ENCODE results near the gene SLC51B. TPM values are rescaled to one million over a fixed set of nuclear protein-coding genes. Genes with fewer than 3 reads are reported as not detected.

SLC51B gene
- total RNA-seq, 1 experiment from 2014 or later: not detected

DNA sequence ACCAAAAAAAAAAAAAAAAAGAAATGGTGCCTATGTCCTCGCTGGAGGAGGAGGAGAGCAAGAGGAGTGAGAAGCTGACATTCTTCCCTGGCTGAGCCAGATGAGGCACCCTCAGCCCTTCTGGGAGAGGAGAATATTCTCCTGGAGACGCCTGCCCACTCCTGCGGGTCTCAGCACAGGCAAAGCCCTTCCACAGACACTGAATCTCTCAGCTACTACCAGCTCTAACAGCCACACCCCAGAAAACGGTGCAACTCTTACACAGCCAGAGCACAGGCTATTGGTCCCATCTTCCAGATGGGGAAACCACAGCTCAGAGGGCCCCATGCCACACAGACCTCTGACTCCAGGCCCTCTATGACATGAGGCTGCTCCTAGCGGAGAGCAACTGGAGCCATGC is 16.9 kb downstream of the SLC51B start:
- Histone ChIP-seq H3K36me3 (ENCODE audit: insufficient read depth, low read length) (no peaks in the 10 kb centered on the region), H3K9me3 (ENCODE audit: low read length) (no peaks in the 10 kb centered on the region), H4K20me1 (ENCODE audit: insufficient read depth, low read depth, low read length) (no peaks in the 10 kb centered on the region), H3K9me2 (replicated peaks; ENCODE audit: insufficient read depth, low read length) (no peaks in the 10 kb centered on the region), H3K4me1 (ENCODE audit: low read length) (no peaks in the 10 kb centered on the region), H3K79me2 (ENCODE audit: low read length) (no peaks in the 10 kb centered on the region), H2AFZ (ENCODE audit: low read length) (no peak overlapping the region), H3K27ac (ENCODE audit: low read length) (no peak overlapping the region), H3K4me3 (ENCODE audit: low read length) (no peak overlapping the region), H3K9ac (ENCODE audit: low read length) (no peak overlapping the region), H3K4me2 (ENCODE audit: low read depth, low read length, poor library complexity, severe bottlenecking) (no peak overlapping the region), H3K27me3 (ENCODE audit: low read length) (no peaks in the 10 kb centered on the region)
- DNase-seq: no peak

DNA sequence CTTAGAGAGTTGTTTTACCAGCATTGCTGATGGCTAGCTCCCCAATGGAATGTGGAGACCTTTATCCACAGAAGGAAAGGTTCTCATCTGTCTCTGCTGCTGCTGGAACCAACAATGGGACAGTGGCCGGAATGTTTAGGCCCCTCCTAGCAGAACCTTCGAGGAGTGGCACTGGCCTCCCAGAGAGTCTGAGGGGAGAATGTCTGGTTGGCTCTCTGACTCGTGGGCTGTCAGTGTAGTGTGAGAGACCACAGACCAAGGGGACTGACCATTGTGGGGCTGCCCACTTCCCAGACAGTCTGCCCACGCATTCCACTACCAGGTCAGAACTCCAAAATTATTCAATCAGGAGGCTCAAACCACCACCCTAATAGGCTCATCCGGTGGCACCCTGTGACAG is 17.5 kb downstream of the SLC51B start:
- H3K4me3 ChIP-seq (ENCODE audit: low read length): no peak overlapping the region
- H3K36me3 ChIP-seq (ENCODE audit: insufficient read depth, low read length): no peaks in the 10 kb centered on the region
- no peaks in the 10 kb centered on the region for H3K79me2 ChIP-seq (ENCODE audit: low read length)
- H3K9me3 ChIP-seq (ENCODE audit: low read length): no peaks in the 10 kb centered on the region
- H3K9me2 ChIP-seq (replicated peaks; ENCODE audit: insufficient read depth, low read length): no peaks in the 10 kb centered on the region
- no peak overlapping the region for H3K9ac ChIP-seq (ENCODE audit: low read length)
- no peaks in the 10 kb centered on the region for H3K27me3 ChIP-seq (ENCODE audit: low read length)
- no peak overlapping the region for H3K27ac ChIP-seq (ENCODE audit: low read length)
- H3K4me1 ChIP-seq (ENCODE audit: low read length): no peaks in the 10 kb centered on the region
- H2AFZ ChIP-seq (ENCODE audit: low read length): no peak overlapping the region
- H3K4me2 ChIP-seq (ENCODE audit: low read depth, low read length, poor library complexity, severe bottlenecking): no peak overlapping the region
- DNase-seq: no peak
- no peaks in the 10 kb centered on the region for H4K20me1 ChIP-seq (ENCODE audit: insufficient read depth, low read depth, low read length)

DNA sequence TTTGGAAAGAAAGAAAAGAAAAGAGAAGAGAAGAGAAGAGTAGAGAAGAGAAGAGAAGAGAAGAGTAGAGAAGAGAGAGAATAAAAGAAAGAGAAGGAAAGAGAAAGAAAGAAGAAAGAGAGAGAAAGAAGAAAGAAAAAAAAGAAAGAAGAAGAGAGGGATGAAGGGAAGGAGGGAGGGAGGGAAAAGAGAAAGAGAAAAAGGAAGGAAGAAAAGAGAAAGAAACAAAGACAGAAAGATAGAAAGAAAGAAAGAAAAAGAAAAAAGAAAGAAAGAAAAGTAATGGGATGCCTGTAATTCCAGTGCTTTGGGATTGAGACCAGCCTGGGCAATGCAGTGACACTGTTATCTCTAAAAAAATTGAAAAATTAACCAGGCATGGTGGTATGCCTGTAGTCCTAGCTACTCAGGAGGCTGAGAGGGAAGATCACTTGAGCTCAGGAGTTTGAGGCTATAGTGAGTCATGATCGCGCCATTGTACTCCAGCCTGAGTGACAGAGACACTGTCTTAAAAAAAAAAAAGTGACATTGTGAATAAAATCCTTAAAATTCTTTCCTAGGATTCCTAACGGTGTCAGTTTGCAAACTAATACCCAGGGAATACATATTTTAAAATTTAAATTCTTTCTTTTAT is 20.9 kb downstream of the SLC51B start:
- Histone ChIP-seq H3K4me2 (ENCODE audit: low read depth, low read length, poor library complexity, severe bottlenecking) (no peak overlapping the region), H3K4me3 (ENCODE audit: low read length) (no peak overlapping the region), H3K27ac (ENCODE audit: low read length) (no peak overlapping the region), H3K9me2 (replicated peaks; ENCODE audit: insufficient read depth, low read length) (no peaks in the 10 kb centered on the region), H3K36me3 (ENCODE audit: insufficient read depth, low read length) (no peaks in the 10 kb centered on the region), H3K4me1 (ENCODE audit: low read length) (no peaks in the 10 kb centered on the region), H3K9me3 (ENCODE audit: low read length) (no peaks in the 10 kb centered on the region), H3K79me2 (ENCODE audit: low read length) (no peaks in the 10 kb centered on the region), H3K9ac (ENCODE audit: low read length) (no peak overlapping the region), H2AFZ (ENCODE audit: low read length) (no peak overlapping the region), H3K27me3 (ENCODE audit: low read length) (no peaks in the 10 kb centered on the region), H4K20me1 (ENCODE audit: insufficient read depth, low read depth, low read length) (no peaks in the 10 kb centered on the region)
- DNase-seq: no peak

DNA sequence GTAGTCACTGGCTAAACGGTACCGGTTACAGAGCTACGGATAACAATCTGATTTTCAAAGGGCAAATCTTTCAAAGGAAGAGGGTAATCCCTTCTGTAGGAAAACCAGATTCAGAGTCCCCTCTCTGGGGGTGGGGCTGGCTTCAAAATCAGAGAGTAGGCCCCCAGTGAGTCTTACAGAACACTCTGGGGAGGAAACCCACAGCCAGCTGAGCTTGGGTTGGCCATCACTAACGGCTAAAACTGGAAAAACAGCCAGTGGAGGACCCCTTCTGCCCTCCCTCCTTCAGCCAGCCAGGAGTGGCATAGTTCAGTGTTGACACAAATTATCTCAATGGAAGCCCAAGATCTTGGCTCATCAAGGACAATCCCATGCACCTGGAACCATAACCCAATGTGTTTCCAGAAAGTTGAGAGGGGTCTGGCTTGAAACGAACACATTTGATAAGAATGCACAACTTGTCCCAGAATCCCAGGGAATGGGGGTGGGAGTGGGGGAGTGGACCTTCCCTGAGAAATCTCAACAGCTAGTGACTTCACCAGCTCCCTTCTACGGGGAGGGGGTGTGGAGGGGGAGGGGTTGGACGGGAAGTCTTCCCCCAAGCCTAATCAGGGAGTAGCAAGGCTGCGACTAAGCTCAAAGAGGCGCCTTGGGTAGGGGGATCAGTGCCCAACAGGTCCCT is 21.6 kb downstream of the SLC51B start:
- no peak overlapping the region for H3K4me2 ChIP-seq (ENCODE audit: low read depth, low read length, poor library complexity, severe bottlenecking)
- no peak overlapping the region for H2AFZ ChIP-seq (ENCODE audit: low read length)
- H3K36me3 ChIP-seq (ENCODE audit: insufficient read depth, low read length): no peaks in the 10 kb centered on the region
- H3K27me3 ChIP-seq (ENCODE audit: low read length): no peaks in the 10 kb centered on the region
- H3K9ac ChIP-seq (ENCODE audit: low read length): no peak overlapping the region
- no peaks in the 10 kb centered on the region for H3K4me1 ChIP-seq (ENCODE audit: low read length)
- no peak overlapping the region for H3K4me3 ChIP-seq (ENCODE audit: low read length)
- H3K9me3 ChIP-seq (ENCODE audit: low read length): no peaks in the 10 kb centered on the region
- no peak overlapping the region for H3K27ac ChIP-seq (ENCODE audit: low read length)
- no peaks in the 10 kb centered on the region for H3K9me2 ChIP-seq (replicated peaks; ENCODE audit: insufficient read depth, low read length)
- no peak for DNase-seq
- H3K79me2 ChIP-seq (ENCODE audit: low read length): no peaks in the 10 kb centered on the region
- no peaks in the 10 kb centered on the region for H4K20me1 ChIP-seq (ENCODE audit: insufficient read depth, low read depth, low read length)

DNA sequence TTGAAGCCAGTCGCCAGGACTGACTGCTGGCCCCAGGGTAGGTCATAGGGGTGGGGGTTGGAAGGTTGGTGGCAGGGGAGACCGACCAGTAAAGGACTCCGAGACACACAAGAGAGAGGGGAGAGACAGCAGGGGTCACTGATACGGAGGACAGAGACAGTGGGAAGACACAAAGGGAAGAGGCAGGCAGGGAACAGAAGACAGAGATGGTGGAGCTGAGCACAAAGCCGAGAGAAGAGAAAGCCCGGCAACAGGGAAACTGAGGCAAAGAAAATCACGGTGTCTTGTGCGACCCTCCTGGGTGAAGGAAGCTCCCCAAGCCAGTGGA is 22.1 kb downstream of the SLC51B start:
- Histone ChIP-seq H3K9ac (ENCODE audit: low read length) (no peak overlapping the region), H3K9me3 (ENCODE audit: low read length) (no peaks in the 10 kb centered on the region), H4K20me1 (ENCODE audit: insufficient read depth, low read depth, low read length) (no peaks in the 10 kb centered on the region), H3K9me2 (replicated peaks; ENCODE audit: insufficient read depth, low read length) (no peaks in the 10 kb centered on the region), H3K4me2 (ENCODE audit: low read depth, low read length, poor library complexity, severe bottlenecking) (no peak overlapping the region), H2AFZ (ENCODE audit: low read length) (no peak overlapping the region), H3K79me2 (ENCODE audit: low read length) (no peaks in the 10 kb centered on the region), H3K4me1 (ENCODE audit: low read length) (no peaks in the 10 kb centered on the region), H3K27me3 (ENCODE audit: low read length) (no peaks in the 10 kb centered on the region), H3K36me3 (ENCODE audit: insufficient read depth, low read length) (no peaks in the 10 kb centered on the region), H3K27ac (ENCODE audit: low read length) (no peak overlapping the region), H3K4me3 (ENCODE audit: low read length) (no peak overlapping the region)
- DNase-seq: no peak

DNA sequence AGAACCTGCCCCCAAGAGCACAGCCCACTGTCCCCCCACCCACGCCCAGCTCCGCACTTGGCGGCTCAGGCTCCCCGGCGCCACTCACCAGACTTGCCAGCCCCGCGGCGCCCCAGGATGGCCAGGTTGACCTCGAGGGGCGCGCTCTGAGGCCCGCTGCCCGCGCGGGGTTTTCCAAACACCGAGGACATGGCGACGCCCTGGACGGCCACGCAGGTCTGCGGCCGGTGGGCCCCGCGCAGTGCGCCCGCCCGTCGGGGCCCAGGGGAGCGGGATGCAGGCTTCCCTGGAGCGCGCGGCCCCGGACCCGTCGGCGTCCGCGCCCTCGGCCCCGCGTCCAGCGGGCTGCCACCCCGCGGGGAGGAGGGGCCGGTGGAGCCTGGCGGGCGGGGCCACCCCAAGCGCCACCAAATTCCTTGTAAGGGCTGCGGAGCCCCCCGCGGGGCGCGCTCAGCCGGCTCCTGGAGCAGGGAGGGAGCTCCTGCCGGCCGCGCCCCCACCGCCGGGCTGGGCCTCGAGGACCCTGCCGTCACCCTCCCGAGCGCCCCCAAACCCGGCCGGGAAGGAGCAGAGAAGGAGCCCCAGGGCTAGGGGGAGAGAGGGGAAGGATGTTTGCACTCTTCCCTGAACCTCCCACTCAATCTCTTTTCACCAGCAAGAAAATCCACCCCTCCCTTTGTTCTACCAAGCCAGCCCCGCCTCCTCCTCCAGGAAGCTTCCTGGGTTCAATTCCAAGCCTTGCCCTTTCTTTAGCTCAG is 22.6 kb downstream of the SLC51B start, which contains the start of gene RASL12:
RASL12 (minus strand) TSS at position 347 of the 758 bp plus-strand sequence; CDS start at position 191, 156 bp downstream.
- no peaks in the 10 kb centered on the region for H4K20me1 ChIP-seq (ENCODE audit: insufficient read depth, low read depth, low read length)
- no peak within 1 kb of the TSS for H3K27ac ChIP-seq (ENCODE audit: low read length)
- no peak within 1 kb of the TSS for H3K4me2 ChIP-seq (ENCODE audit: low read depth, low read length, poor library complexity, severe bottlenecking)
- no peaks in the 10 kb centered on the region for H3K4me1 ChIP-seq (ENCODE audit: low read length)
- no peak within 1 kb of the TSS for H2AFZ ChIP-seq (ENCODE audit: low read length)
- H3K36me3 ChIP-seq (ENCODE audit: insufficient read depth, low read length): no peaks in the 10 kb centered on the region
- H3K27me3 ChIP-seq (ENCODE audit: low read length): no peaks in the 10 kb centered on the region
- H3K4me3 ChIP-seq (ENCODE audit: low read length): no peak within 1 kb of the TSS
- H3K9me2 ChIP-seq (replicated peaks; ENCODE audit: insufficient read depth, low read length): no peaks in the 10 kb centered on the region
- no peak for DNase-seq
- H3K9me3 ChIP-seq (ENCODE audit: low read length): no peaks in the 10 kb centered on the region
- no peaks in the 10 kb centered on the region for H3K79me2 ChIP-seq (ENCODE audit: low read length)
- H3K9ac ChIP-seq (ENCODE audit: low read length): no peak within 1 kb of the TSS

DNA sequence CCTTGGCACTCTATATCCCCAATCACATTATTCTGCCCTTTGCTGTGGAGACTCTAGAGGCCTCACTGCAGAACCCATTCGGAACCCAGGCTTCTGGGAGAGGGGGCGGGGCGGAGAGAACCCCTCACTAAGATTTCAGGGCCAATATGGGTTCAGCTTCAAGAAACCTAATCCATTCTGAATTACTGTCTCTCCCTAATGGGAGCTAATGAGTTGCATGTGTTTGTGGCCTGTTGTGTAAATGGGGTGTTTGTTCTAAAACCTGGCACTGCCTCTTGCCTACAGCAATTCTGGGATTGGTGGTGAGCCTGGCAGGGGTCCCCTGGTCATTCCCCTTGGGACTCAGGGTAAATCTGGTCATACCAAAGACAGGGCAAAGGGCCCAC is 23.2 kb downstream of the SLC51B start:
- H3K4me3 ChIP-seq (ENCODE audit: low read length): no peak overlapping the region
- no peaks in the 10 kb centered on the region for H3K27me3 ChIP-seq (ENCODE audit: low read length)
- H3K27ac ChIP-seq (ENCODE audit: low read length): no peak overlapping the region
- no peaks in the 10 kb centered on the region for H3K79me2 ChIP-seq (ENCODE audit: low read length)
- no peaks in the 10 kb centered on the region for H3K9me2 ChIP-seq (replicated peaks; ENCODE audit: insufficient read depth, low read length)
- H3K9ac ChIP-seq (ENCODE audit: low read length): no peak overlapping the region
- no peak for DNase-seq
- no peaks in the 10 kb centered on the region for H3K4me1 ChIP-seq (ENCODE audit: low read length)
- no peaks in the 10 kb centered on the region for H3K9me3 ChIP-seq (ENCODE audit: low read length)
- no peak overlapping the region for H2AFZ ChIP-seq (ENCODE audit: low read length)
- no peaks in the 10 kb centered on the region for H4K20me1 ChIP-seq (ENCODE audit: insufficient read depth, low read depth, low read length)
- H3K4me2 ChIP-seq (ENCODE audit: low read depth, low read length, poor library complexity, severe bottlenecking): no peak overlapping the region
- no peaks in the 10 kb centered on the region for H3K36me3 ChIP-seq (ENCODE audit: insufficient read depth, low read length)

DNA sequence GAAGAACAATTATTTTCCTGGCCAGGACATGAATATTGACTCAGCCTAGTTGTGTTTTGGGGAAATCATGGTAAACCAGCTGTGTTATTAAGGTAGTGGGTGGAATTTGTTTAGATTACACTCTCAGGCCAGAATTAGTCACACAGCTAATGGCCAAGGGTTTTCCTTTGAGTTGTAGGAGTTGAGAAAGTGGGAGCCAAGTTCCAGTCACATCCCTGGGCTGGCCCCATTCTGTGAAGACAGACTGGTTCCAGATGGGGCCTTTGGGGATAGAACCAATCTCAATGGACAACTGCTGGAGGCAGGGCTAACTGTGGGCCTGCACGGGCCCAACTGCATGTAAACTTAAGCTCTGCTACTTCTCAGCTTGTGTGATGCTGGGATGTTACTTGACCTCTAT is 24.0 kb downstream of the SLC51B start:
- Histone ChIP-seq H3K4me1 (ENCODE audit: low read length) (no peaks in the 10 kb centered on the region), H3K27ac (ENCODE audit: low read length) (no peak overlapping the region), H3K36me3 (ENCODE audit: insufficient read depth, low read length) (no peaks in the 10 kb centered on the region), H2AFZ (ENCODE audit: low read length) (no peak overlapping the region), H3K9me2 (replicated peaks; ENCODE audit: insufficient read depth, low read length) (no peaks in the 10 kb centered on the region), H4K20me1 (ENCODE audit: insufficient read depth, low read depth, low read length) (no peaks in the 10 kb centered on the region), H3K4me3 (ENCODE audit: low read length) (no peak overlapping the region), H3K27me3 (ENCODE audit: low read length) (no peaks in the 10 kb centered on the region), H3K4me2 (ENCODE audit: low read depth, low read length, poor library complexity, severe bottlenecking) (no peak overlapping the region), H3K9me3 (ENCODE audit: low read length) (no peaks in the 10 kb centered on the region), H3K9ac (ENCODE audit: low read length) (no peak overlapping the region), H3K79me2 (ENCODE audit: low read length) (no peaks in the 10 kb centered on the region)
- no peak for DNase-seq

Data from Karpas-422 (cell line).